HG02678 (cell line): ENCODE measurements around the gene TENM3.

ENCODE experiments used
- ATAC-seq: cut with Tn5 transposase; IDR thresholded peaks from one replicate; pipeline ENCODE4 v1.9.1; 2021; ENCODE audit warnings: mild to moderate bottlenecking, moderate library complexity; ENCODE audit not compliant: unreplicated experiment

Gene TENM3

GRCh38 chr4:182495645-182496385, 252.6 kb downstream of the TENM3 start:
- no peak for ATAC-seq

GRCh38 chr4:182496408-182496807, 253.2 kb downstream of the TENM3 start:
- ATAC-seq: no peak

DNA sequence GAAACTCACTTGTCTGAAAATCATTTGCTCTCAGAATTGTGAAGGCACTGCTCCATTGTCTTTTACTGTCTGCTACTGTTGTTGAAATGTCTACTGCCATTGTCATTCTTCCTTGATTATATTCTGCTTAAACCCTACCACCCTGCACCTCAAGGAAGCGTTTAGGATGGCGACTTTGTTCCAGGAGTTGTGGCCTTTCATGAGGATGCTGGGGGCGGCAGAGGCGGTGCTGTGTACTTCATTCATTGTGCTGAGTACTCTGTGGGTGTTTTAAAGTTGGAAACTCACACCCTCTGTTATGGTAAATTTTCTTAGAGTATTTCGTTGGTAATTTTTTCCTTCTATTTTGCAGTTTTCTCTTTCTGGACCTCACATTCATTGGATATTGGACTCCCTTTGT, 258.9 kb downstream of the TENM3 start:
- no peak for ATAC-seq

DNA sequence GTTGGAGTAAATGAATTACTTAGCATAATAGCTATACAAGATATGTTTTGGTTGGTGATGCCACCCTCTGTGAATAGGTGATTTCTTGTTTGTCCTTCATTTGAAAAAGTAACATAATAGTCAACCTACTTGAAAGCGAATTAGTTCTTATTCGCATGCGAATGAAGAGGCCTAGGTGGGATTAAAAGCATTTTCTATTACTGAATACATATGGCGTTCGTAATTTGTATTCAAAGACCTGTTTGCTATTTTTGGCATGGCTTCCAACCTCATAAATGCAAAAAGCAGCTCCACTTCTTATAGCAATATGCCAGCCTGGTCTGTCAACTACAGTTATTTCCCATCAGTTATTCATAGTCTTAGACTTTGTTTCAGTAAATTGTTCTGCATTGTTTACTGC, 261.3 kb downstream of the TENM3 start:
- no peak for ATAC-seq

DNA sequence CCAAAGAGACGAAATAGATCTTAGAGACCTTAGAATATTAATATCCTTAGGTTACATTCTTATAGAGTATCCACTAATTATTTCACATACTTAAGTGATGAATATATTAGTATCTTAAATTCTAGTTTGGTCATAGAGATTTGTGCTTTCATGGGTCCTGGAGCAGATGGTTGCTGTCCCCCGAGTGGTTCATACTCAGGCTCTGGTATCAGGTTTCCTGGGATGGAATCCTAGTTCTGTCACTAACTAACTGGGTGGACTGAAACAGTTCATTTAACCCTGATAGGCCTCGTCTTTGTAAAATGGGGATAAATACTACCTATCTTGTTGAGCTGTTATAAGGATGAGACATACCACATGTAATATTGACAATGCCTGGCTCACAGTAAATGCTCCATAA, 264.6 kb downstream of the TENM3 start:
- no peak for ATAC-seq

DNA sequence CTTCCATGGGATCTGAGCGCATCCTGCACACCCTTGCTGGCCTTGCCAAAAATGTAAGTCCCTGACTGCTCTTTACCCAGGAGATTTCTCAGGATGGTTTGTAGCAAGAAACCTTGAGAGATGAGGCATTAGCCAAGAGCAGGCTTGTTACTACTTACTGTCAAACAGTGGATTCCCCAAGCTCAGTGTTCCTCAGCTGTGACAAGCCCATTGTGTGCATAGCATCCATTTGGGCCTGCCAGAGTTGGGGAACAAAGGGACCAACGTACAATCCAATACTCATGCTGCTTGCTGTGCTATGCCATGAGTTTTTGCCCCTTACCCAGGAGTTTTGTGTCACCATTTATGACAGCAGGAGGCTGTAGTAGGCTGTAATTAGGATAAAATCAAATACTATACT, 267.6 kb downstream of the TENM3 start:
- no peak for ATAC-seq

GRCh38 chr4:182513587-182514291, 270.5 kb downstream of the TENM3 start:
- ATAC-seq: peak; percentile 74

- ATAC-seq: no peak
Measured at GRCh38 chr4:182518421-182518820, 275.2 kb downstream of the TENM3 start.

GRCh38 chr4:182519528-182519927, 276.3 kb downstream of the TENM3 start:
- no peak for ATAC-seq

DNA sequence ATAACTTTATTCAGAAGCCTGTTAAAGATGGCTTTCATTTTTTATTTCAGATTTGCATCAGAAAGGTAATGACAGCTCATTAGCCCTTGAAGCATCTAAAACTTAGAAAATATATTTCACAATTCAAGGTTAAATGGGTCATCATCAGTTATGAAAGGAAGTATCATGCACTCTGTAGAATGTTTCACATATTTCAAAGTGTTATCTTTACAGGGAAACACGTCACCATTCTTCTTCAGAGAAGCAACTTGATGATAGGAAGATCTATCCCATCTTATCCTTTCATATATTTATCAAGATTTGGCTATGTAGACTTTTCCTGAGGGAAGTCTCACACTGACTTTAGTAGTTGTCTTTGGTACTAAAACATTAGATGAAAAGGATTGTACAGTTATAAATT, 277.8 kb downstream of the TENM3 start:
- ATAC-seq: no peak

DNA sequence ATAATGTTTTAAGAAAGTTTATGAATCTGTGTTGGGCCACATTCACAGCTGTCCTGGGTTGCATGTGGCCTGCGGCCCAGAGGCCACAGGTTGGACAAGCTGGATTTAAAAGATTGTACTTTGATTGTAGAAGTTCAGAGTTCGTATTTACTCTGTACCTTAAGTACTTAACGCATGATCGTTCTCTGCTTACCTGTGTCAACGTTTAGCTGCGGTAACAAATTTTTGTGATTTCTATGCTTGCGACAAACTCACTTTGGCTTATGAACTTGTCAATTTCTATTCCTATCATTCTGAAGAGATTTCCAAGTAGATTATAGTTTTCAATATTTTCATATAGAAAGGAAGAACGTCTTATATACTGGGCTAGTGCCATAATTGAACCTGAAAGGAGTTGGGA, 285.6 kb downstream of the TENM3 start:
- ATAC-seq: no peak

DNA sequence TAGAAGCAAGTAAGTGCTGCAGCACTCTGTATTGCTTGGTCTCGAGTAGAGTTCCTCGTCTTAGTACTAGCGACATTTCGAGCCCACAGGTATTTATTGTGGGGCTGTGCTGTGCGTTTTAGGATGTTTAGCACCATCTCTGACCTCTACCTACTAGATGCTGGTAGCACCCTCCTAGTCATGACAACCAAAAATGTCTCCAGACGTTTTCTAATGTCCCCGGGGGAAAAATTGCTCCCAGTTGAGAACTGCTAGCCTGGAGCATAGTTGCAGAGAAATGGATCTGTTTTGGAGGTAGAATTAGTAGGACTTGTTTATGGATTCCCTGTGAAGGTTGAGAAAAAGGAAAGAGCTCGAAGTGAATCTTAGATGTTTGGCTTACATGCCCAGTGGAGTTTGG, 287.2 kb downstream of the TENM3 start:
- no peak for ATAC-seq

DNA sequence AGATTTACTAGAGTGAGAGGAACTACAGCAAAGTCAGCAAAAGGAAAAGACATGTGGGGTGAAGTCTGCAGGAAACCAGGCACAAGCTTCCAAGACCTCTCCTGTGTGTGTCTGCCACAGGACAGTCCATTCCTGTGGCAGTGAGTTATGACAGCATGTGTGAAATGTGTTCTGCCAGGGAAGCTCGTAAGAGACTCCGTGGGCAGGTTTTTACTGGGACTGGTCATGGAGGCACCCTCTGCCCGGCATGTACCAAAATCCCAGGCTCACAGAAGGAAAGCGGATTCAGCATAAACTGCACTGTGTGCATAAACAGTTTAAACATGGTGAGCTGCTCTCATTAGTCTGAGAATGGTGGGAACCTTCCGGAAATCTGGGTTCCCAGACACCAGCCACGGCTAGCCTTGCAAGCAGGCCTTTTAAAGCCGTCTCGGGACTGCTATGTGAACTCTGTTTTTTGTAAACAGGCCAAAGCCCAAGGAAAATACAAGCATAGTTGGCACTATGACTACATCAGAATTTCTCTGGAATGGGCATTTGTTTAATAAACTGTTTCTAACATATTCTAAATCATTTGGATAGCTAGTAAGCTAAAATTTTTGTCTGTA, 288.5 kb downstream of the TENM3 start:
- no peak for ATAC-seq

GRCh38 chr4:182532441-182532840, 289.2 kb downstream of the TENM3 start:
- ATAC-seq: no peak

DNA sequence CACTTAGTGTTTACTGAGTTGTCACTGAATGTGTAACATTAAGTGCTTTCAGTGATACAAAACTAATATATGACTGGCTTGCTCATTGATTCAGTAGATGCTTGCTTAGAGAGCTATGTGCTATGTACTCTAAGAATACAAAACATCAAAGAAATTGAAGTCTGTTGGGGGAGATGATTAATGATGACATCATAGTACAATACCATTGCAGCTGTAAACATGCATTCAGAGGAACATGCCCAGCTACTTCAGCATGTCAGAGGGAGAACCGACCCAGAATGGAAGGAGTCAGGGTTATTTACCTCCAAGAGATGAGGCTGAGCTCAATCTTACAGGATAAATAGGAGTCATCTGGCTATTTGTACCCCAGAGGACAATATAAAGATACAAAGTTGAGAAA, 290.8 kb downstream of the TENM3 start:
- no peak for ATAC-seq

GRCh38 chr4:182536221-182536811, 293.1 kb downstream of the TENM3 start:
- no peak for ATAC-seq

DNA sequence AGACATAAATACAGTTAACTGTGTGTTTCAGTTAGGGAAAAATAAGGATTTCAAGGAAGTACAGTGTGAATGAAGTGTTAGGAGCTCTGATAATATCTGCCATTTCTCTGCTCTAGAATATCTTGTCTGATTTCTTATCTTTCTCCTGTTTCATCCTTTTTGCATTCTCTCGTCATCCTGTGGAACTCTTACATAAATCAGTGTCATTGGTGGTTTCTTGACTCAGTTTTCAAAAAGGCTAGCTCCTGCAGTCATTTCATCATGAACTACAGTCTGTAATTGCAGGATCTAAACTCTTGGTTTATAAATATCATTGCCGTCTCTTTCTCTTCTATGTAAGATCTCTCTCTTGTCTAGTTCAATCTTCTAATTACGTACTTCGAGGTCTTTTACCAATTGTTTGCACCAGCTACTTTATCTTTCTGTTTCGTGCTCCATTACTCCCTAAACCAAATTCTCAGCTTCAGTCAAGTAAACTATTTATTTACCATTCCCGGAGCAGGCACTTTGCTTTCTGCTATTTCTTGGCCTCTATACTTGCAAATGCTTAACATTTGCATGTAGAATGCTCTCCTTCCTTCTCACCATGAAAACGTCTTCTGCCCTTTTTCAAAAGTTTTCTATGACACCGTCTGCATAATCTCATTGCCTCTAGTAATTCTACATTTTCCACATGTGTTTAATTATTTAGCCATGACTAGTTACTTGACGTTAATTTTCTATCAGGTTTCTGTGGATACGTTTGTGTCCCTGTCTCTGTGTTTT, 294.0 kb downstream of the TENM3 start:
- no peak for ATAC-seq

GRCh38 chr4:182538031-182538430, 294.8 kb downstream of the TENM3 start:
- ATAC-seq: no peak

GRCh38 chr4:182540496-182540895, 297.3 kb downstream of the TENM3 start:
- ATAC-seq: no peak

DNA sequence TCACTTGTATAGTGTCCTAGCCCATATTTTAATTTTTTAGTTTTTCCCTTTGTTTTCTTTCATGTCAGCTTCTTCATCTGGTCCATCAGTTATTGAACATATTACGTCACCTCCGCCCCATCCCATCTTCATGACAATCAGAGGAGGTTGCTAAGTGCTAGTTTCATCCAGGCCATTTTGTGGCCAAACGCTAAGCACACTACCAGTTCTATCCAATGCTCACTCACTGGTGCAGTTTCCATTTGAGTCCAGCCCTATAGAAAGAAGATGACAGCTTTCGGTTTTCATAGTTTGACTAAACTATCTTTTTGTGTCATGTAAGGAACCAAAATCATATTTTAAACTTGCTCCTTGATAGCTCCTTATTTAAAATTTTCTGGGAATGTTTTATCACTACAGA, 304.2 kb downstream of the TENM3 start:
- ATAC-seq: peak; percentile 95

- no peak for ATAC-seq
Measured at GRCh38 chr4:182548156-182548555, 305.0 kb downstream of the TENM3 start.
